Large intestine (tissue), 3 donors: ENCODE measurements around the gene FAM180A. TPM values are rescaled to one million over a fixed set of nuclear protein-coding genes. Genes with fewer than 3 reads are reported as not detected.

Source experiments
- DNase-seq, 2 donors: peaks; one replicate each; pipeline versions ENCODE4 v3.0.0 to v3.0.0-alpha.2; 2013
- H3K27ac ChIP-seq: one replicate; pipeline ENCODE4 v1.5.1; 2013; ENCODE audit warnings: low read length
- H3K27me3 ChIP-seq: 2 replicates; pipeline ENCODE4 v1.6.1; 2013; ENCODE audit warnings: low read length; ENCODE audit not compliant: control insufficient read depth, insufficient read depth
- H3K36me3 ChIP-seq: 2 replicates; pipeline ENCODE4 v1.6.1; 2013; ENCODE audit warnings: low read length; ENCODE audit not compliant: control insufficient read depth, insufficient read depth
- H3K4me1 ChIP-seq: one replicate; pipeline ENCODE4 v1.6.1; 2013; ENCODE audit warnings: low read length; ENCODE audit not compliant: control insufficient read depth, insufficient read depth
- H3K4me3 ChIP-seq: one replicate; pipeline ENCODE4 v1.5.1; 2013; ENCODE audit warnings: low read length
- H3K9me3 ChIP-seq: one replicate; pipeline ENCODE4 v1.6.1; 2013; ENCODE audit warnings: mild to moderate bottlenecking, low read depth, low read length, moderate library complexity; ENCODE audit not compliant: control insufficient read depth
- WGBS: methylation state at CpG from one replicate; pipeline ENCODE4 v1.1.5; 2013; ENCODE audit warnings: low lambda C conversion rate; ENCODE audit not compliant: insufficient coverage; 5-methylcytosine and 5-hydroxymethylcytosine counted together
- polyA plus RNA-seq: library from polyadenylated mRNA; unstranded; fragments of 120-200 nt; gene quantifications from one replicate; pipeline ENCODE4 v1.2.1, GENCODE V29; 2013

The FAM180A gene
- polyA plus RNA-seq, 1 donor: not detected

GRCh38 chr7:135757719-135758411, 9.3 kb upstream of the FAM180A start:
- peaks cover 2% of the 10 kb centered on the region for H3K27me3 ChIP-seq
- no peaks in the 10 kb centered on the region for H3K36me3 ChIP-seq
- H3K9me3 ChIP-seq: no peaks in the 10 kb centered on the region
- H3K27ac ChIP-seq: no peak overlapping the region
- DNase-seq: no peak
- no peak overlapping the region for H3K4me3 ChIP-seq
- 73% methylated on average over 4 of the region's 8 CpGs for WGBS
- H3K4me1 ChIP-seq: no peaks in the 10 kb centered on the region

DNA sequence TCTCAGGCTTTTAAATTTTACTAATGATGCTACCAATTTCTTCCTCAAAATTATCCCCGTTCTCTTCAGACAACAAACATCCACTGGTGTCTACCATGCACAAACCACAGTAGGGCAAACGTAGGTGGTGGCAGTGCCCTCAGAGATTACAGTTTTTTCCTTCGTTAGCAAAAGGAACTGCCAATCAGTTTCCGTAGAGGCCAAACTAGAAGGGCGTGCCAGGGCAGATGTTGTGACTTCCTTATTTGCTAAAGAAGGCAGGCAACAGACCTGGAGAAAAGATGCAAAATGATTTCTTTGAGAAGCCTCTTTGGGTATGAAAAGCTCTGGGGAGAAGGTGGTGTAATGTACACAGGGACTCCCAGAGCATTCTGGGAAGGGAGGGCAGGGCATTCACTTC, 7.6 kb upstream of the FAM180A start:
- H3K27ac ChIP-seq: no peak overlapping the region
- H3K4me1 ChIP-seq: no peaks in the 10 kb centered on the region

GRCh38 chr7:135755351-135755753, 6.7 kb upstream of the FAM180A start:
- Histone ChIP-seq H3K27ac (no peak overlapping the region), H3K4me3 (no peak overlapping the region), H3K36me3 (no peaks in the 10 kb centered on the region), H3K9me3 (no peaks in the 10 kb centered on the region), H3K4me1 (no peaks in the 10 kb centered on the region), H3K27me3 (peaks cover 2% of the 10 kb centered on the region)
- WGBS: no CpG with 5 or more reads among the region's 11 CpGs
- no peak for DNase-seq

More for the DNA sequence above, 7.6 kb upstream of the FAM180A start:
- H3K36me3 ChIP-seq: no peaks in the 10 kb centered on the region
- DNase-seq: no peak
- peaks cover 2% of the 10 kb centered on the region for H3K27me3 ChIP-seq
- no peaks in the 10 kb centered on the region for H3K9me3 ChIP-seq
- no peak overlapping the region for H3K4me3 ChIP-seq
- WGBS: 100% methylated on average over 1 of the region's 5 CpGs

DNA sequence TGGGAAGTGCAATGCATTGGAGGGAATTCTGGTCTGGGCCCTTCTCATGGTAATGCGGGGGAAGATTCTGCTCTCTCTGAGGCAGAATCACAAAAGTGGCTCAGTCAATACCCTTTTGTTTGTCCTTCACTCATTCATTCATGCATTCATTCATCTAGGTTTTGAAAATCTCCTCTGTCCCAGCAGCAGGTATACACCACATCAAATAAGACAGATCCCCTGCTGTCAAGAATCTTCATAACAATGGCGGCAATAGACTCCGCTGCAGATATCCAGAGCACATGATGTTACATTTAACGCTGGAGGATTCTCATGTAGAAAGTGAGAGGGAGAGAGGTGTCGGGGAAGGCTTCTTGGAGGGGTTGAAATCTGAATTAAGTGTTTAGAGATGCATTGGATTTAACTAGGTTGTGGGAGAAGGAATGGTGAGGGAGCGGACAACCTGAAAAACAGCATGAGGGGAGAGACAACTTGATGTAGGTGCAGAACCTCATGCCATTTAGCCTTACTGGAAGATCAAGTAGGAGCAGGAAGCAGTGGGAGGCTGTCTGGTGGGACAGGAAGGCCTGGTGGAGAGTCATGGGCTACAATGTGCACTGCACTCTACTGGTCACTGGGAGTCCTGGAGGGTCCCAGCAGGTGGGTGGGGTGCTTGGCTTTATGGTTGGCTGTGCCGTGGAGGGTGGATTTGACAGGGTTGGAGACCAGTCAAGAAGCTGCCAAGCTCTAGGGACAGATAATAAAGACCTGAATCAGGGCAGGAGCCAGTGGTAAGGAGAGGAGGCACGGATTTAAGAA, 5.2 kb upstream of the FAM180A start:
- DNase-seq: no peak
- no peaks in the 10 kb centered on the region for H3K36me3 ChIP-seq
- no peak overlapping the region for H3K4me3 ChIP-seq
- no peak overlapping the region for H3K27ac ChIP-seq
- no peaks in the 10 kb centered on the region for H3K27me3 ChIP-seq
- WGBS: 90% methylated on average over 2 of the region's 8 CpGs
- H3K4me1 ChIP-seq: no peaks in the 10 kb centered on the region
- no peaks in the 10 kb centered on the region for H3K9me3 ChIP-seq

GRCh38 chr7:135747366-135747765, 1.2 kb downstream of the FAM180A start:
- Histone ChIP-seq H3K36me3 (no peaks in the 10 kb centered on the region), H3K27me3 (peaks cover 4% of the 10 kb centered on the region), H3K27ac (no peak overlapping the region), H3K4me1 (no peaks in the 10 kb centered on the region), H3K9me3 (no peaks in the 10 kb centered on the region), H3K4me3 (no peak overlapping the region)
- no peak for DNase-seq
- WGBS: no CpG with 5 or more reads among the region's 8 CpGs

DNA sequence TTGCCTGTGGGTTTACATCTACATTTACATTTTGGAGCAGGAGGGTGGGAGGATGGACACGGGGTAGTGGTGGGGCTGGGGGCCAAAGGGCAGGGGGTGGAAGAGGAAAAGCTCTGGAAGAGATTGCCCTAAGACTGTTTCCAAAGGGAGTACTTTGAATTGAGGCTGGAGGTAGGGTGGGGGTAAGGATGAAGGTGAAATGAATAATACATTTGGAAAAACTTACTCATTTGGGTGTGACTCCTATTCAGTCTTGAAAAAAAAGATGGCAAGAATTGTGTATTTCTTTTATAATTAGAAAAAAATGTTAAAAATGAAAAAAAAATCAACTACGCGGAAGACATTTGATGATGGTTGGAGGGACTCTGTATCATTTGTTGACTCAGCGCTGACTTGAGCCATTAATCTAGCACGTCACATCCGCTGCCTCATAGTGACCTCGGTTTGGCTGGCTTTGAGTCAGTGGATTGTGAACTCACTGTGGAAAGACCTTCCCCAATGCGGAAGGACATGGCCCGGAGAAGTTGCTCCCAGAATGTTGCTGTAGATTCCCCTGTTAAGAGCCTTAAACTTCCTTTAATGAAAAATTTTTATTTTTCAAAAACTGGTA, 2.8 kb downstream of the FAM180A start:
- Histone ChIP-seq H3K27me3 (peaks cover 4% of the 10 kb centered on the region), H3K9me3 (no peaks in the 10 kb centered on the region), H3K4me1 (no peaks in the 10 kb centered on the region), H3K27ac (no peak overlapping the region), H3K36me3 (no peaks in the 10 kb centered on the region), H3K4me3 (no peak overlapping the region)
- WGBS: 56% methylated on average over 6 of the region's 9 CpGs
- DNase-seq: no peak

- WGBS: no CpG with 5 or more reads among the region's 8 CpGs
- H3K27ac ChIP-seq: no peak overlapping the region
- DNase-seq: no peak
Observed at GRCh38 chr7:135744938-135745702, 3.5 kb downstream of the FAM180A start.

DNA sequence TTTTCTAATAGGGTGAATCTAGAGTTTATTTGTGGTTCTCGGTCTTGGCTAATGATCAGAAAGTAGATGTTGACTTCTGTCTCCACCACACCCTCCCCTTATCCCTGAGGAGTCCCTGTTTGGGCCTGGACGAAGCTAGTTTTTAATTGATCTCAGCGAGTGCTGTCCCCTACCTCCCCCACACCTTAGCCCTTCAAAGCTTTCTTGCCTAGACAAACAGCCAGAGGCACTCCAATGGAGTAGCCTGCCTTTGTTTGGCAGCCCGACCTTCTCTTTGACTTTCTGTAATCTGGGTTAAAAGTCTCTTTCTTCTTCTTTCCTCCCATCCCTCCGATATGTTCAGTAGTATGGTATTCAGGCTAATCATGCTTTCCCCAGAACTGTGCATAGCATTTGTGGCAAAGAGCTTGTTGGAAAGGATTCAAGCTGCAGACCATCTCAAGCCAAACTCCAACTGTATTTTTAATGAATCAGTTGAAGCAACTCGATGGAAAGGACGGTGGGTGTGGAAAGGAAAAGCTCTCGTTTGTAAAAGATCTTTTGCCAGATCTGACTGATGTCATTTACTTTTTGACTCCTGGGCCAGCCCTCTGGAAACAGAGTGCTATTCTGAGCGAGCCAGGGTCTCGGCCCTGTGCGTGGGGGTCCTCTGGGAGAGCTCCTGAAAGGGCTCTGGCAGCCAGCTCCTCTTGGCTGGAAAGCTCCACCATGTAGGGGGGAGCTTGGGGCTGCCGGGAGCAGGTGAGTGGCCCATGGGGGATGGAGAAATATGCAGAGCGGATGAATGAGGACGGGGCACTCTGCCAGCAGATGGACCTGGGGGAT, 4.5 kb downstream of the FAM180A start:
- no peaks in the 10 kb centered on the region for H3K9me3 ChIP-seq
- no peak overlapping the region for H3K27ac ChIP-seq
- no peaks in the 10 kb centered on the region for H3K4me1 ChIP-seq
- WGBS: 58% methylated on average over 2 of the region's 14 CpGs
- H3K36me3 ChIP-seq: no peaks in the 10 kb centered on the region
- no peak for DNase-seq
- peaks cover 4% of the 10 kb centered on the region for H3K27me3 ChIP-seq
- no peak overlapping the region for H3K4me3 ChIP-seq

More at GRCh38 chr7:135744938-135745702, 3.5 kb downstream of the FAM180A start:
- Histone ChIP-seq H3K9me3 (no peaks in the 10 kb centered on the region), H3K36me3 (no peaks in the 10 kb centered on the region), H3K4me1 (no peaks in the 10 kb centered on the region), H3K4me3 (no peak overlapping the region), H3K27me3 (peaks cover 4% of the 10 kb centered on the region)

DNA sequence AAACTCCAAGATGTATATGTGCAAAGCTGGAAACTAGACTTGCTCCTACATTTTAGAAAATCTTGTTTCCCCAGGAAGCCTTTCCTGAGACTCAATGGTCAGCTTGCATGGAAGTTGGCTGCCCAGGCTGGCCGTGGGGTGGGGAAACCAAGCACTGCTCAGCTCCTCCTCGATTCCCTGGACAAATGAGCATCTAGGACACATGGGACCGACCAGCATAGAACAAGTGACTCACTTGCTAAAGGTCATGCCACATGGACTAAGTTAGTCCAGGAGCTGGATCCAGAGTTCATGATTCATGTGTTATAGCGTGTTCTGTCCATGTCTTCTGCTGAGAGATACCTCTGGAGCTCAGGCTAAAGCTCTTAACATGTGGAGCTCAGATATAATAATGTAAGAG, 6.2 kb downstream of the FAM180A start:
- Histone ChIP-seq H3K4me3 (no peak overlapping the region), H3K4me1 (no peaks in the 10 kb centered on the region), H3K27ac (no peak overlapping the region), H3K9me3 (no peaks in the 10 kb centered on the region), H3K27me3 (peaks cover 4% of the 10 kb centered on the region), H3K36me3 (no peaks in the 10 kb centered on the region)
- WGBS: no CpG with 5 or more reads among the region's 4 CpGs
- DNase-seq: no peak
